Gastroesophageal sphincter (tissue), 4 donors: ENCODE measurements around the gene ETV6. TPM values are rescaled to one million over a fixed set of nuclear protein-coding genes. Genes with fewer than 3 reads are reported as not detected.

Experiments used
- ATAC-seq: fragments of 150-250 bp; one replicate; pipeline ENCODE4 v1.9.1; 2016; ENCODE audit warnings: mild to moderate bottlenecking, moderate library complexity
- H3K27ac ChIP-seq, 4 donors: fragments of 200-600 bp; sonication (generic) in 3 of 4; 1 replicate in 3 of 4; 2 replicates in 1 of 4; pipeline ENCODE4 v1.5.1; 2016 to 2019
- H3K27me3 ChIP-seq: fragments of 200-600 bp; sonication (generic); one replicate; pipeline ENCODE4 v1.5.1; 2019
- H3K36me3 ChIP-seq, 2 donors: fragments of 200-600 bp; sonication (generic); one replicate each; pipeline ENCODE4 v1.5.1; 2019; ENCODE audit warnings: control low read depth in 1 of 2
- H3K4me1 ChIP-seq, 3 donors: fragments of 200-600 bp; sonication (generic); 1 replicate in 2 of 3; 2 replicates in 1 of 3; pipeline ENCODE4 v1.5.1; 2016 to 2019; ENCODE audit warnings: control low read depth in 2 of 3
- H3K4me3 ChIP-seq, 2 donors: fragments of 200-600 bp; sonication (generic); one replicate each; pipeline ENCODE4 v1.5.1; 2019; ENCODE audit warnings: mild to moderate bottlenecking in 1 of 2, moderate library complexity in 1 of 2
- H3K9me3 ChIP-seq, 3 donors: fragments of 200-600 bp; sonication (generic); one replicate each; pipeline ENCODE4 v1.5.1; 2017 to 2019; ENCODE audit warnings: control low read depth in 2 of 3
- EP300 ChIP-seq: sonication (generic); formaldehyde crosslinking; IDR thresholded peaks from one replicate; pipeline ENCODE4 v1.6.1; 2017; ENCODE audit warnings: antibody characterized with exemption, mild to moderate bottlenecking
- POLR2A ChIP-seq, 2 donors: fragments of 450-650 bp; IDR thresholded peaks; one replicate each; pipeline ENCODE4 v1.6.1; 2017; ENCODE audit warnings: antibody characterized with exemption in 2 of 2, mild to moderate bottlenecking in 2 of 2, moderate library complexity in 1 of 2
- POLR2AphosphoS5 ChIP-seq: sonication (generic); formaldehyde crosslinking; IDR thresholded peaks from one replicate; pipeline ENCODE4 v1.6.1; 2017; ENCODE audit warnings: antibody characterized with exemption
- WGBS, 2 donors: methylation state at CpG; one replicate each; pipeline ENCODE4 v1.1.5; 2018; ENCODE audit warnings: low coverage in 1 of 2; 5-methylcytosine and 5-hydroxymethylcytosine counted together
- total RNA-seq, 4 donors: library from RNA; depleted of rRNA; stranded (reverse); fragments of >200 nt; gene quantifications; one replicate each; pipeline ENCODE4 v1.1.0, GENCODE V29; 2016
- TF ChIP-seq, protein P1 (sequence below), 4 experiments: fragments of 200-600 bp in 2 of 4; fragments of 450-650 bp in 2 of 4; sonication (generic) in 1 of 4; IDR thresholded peaks; one replicate each; pipeline ENCODE4 v1.5.1; 2017 to 2019; ENCODE audit warnings: antibody characterized with exemption in 4 of 4, mild to moderate bottlenecking in 2 of 4, moderate library complexity in 2 of 4

The ETV6 gene
- total RNA-seq, 4 donors from 2014 or later = 18.7 to 30.1 (median 21.1) TPM

DNA sequence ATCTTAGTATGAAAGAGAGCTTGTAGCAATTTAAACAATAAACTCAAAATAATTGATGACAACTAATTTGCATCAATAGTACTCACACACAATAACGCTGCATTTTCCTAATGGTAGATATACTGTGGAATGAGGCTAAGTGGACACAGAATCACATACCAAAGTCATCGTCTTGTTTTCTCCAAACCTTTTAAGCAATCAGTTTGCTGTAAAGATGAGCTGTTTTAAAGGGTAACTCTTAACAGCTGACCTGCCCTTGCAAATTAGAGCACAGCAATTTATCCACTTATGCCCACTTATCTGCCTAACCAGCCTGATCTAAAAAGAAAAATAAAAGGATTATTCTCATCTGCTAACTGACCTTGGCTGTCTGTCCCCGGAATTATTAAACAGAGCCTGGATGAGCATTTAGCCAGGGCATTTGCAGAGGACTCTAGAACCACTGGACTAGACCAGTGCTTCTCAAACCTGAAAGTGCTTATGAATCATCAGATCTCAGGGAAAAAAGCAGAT, 247.0 kb downstream of the ETV6 start:
- ATAC-seq = no peak
- Histone ChIP-seq H3K9me3 (no peaks in the 10 kb centered on the region), H3K27me3 (no peaks in the 10 kb centered on the region), H3K4me1 (peaks cover 0 to 19% (median 5%) of the 10 kb centered on the region in 3 donors), H3K4me3 (no peak overlapping the region), H3K36me3 (peaks cover 0 to 24% of the 10 kb centered on the region in 2 donors), H3K27ac (no peak overlapping the region)
- WGBS, 2 donors = 67 to 82% methylated on average over 2 to 3 of the region's 3 CpGs
- TF ChIP-seq POLR2A (IDR thresholded peaks at IDR 0.05) (no peak), POLR2AphosphoS5 (no peak), EP300 (no peak)
- TF ChIP-seq, protein P1, sequence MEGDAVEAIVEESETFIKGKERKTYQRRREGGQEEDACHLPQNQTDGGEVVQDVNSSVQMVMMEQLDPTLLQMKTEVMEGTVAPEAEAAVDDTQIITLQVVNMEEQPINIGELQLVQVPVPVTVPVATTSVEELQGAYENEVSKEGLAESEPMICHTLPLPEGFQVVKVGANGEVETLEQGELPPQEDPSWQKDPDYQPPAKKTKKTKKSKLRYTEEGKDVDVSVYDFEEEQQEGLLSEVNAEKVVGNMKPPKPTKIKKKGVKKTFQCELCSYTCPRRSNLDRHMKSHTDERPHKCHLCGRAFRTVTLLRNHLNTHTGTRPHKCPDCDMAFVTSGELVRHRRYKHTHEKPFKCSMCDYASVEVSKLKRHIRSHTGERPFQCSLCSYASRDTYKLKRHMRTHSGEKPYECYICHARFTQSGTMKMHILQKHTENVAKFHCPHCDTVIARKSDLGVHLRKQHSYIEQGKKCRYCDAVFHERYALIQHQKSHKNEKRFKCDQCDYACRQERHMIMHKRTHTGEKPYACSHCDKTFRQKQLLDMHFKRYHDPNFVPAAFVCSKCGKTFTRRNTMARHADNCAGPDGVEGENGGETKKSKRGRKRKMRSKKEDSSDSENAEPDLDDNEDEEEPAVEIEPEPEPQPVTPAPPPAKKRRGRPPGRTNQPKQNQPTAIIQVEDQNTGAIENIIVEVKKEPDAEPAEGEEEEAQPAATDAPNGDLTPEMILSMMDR (IDR thresholded peaks at IDR 0.05) = no peak

DNA sequence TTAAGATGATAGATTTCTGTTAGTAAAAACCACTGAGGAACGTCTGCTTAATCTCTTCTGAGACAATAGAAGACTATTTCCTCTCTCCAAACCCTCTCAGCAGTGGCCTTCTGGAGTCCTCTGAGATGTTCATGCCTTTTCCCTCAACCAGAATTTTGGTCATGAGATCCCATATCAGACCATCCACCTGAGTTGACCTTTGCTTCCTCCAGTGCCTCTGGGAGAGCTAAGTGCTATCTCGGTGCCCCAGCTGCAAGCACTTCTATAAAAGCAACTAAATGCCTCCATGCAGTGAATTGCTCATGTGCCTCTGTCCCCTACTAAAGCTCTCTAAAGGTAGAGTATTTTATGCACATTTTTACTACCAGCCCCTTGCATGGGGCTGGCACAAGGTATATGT, 248.4 kb downstream of the ETV6 start:
- TF ChIP-seq, protein P1 (IDR thresholded peaks at IDR 0.05) = no peak
- no peak for TF ChIP-seq EP300
- TF ChIP-seq POLR2AphosphoS5 = no peak
- no peak for TF ChIP-seq POLR2A (IDR thresholded peaks at IDR 0.05)
- H3K9me3 ChIP-seq = no peaks in the 10 kb centered on the region
- no peaks in the 10 kb centered on the region for H3K27me3 ChIP-seq
- H3K27ac ChIP-seq = no peak overlapping the region
- 77 to 92% methylated on average over 2 of the region's 2 CpGs for WGBS, 2 donors
- peaks cover 0 to 13% of the 10 kb centered on the region in 2 donors for H3K36me3 ChIP-seq
- H3K4me3 ChIP-seq = no peak overlapping the region
- peaks cover 0 to 5% (median 0%) of the 10 kb centered on the region in 3 donors for H3K4me1 ChIP-seq
- no peak for ATAC-seq

- TF ChIP-seq, protein P1 (IDR thresholded peaks at IDR 0.05) = no peak
- TF ChIP-seq EP300 = no peak
- no peak for TF ChIP-seq POLR2A (IDR thresholded peaks at IDR 0.05)
- Histone ChIP-seq H3K27ac (no peak overlapping the region), H3K4me1 (no peaks in the 10 kb centered on the region), H3K9me3 (peaks cover 0 to 6% (median 0%) of the 10 kb centered on the region in 3 donors), H3K4me3 (no peak overlapping the region), H3K27me3 (no peaks in the 10 kb centered on the region), H3K36me3 (no peaks in the 10 kb centered on the region)
- WGBS, 2 donors = 84 to 88% methylated on average over 5 to 7 of the region's 9 CpGs
- ATAC-seq = no peak
Observed at GRCh38 chr12:11901701-11902524, 252.4 kb downstream of the ETV6 start.

DNA sequence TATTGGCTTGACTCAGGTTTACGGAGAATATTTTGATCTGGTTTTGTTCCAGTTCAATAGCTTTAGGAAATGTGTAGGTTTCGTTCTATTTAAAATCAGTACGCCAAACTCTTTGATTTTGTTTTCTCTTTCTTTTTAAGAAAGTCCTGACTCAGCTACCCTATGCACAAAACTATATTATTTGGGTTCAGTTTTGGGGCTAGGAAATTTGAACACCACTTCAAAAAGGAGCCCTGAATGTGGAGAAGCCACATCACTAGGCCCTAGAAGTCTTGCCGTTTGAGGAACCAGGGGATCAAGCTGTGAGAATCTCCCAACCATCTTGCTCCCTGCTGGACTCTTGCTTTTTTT, 253.0 kb downstream of the ETV6 start:
- Histone ChIP-seq H3K9me3 (peaks cover 0 to 12% (median 0%) of the 10 kb centered on the region in 3 donors), H3K4me1 (no peaks in the 10 kb centered on the region), H3K27ac (no peak overlapping the region), H3K36me3 (no peaks in the 10 kb centered on the region), H3K4me3 (no peak overlapping the region), H3K27me3 (no peaks in the 10 kb centered on the region)
- no peak for ATAC-seq
- no peak for TF ChIP-seq POLR2AphosphoS5
- no peak for TF ChIP-seq EP300
- no peak for TF ChIP-seq POLR2A (IDR thresholded peaks at IDR 0.05)
- TF ChIP-seq, protein P1 (IDR thresholded peaks at IDR 0.05) = no peak
- WGBS, 2 donors = 83 to 98% methylated on average over 4 of the region's 4 CpGs

- ATAC-seq = no peak
- no peak overlapping the region for H3K4me3 ChIP-seq
- WGBS, 2 donors = 73 to 80% methylated on average over 1 to 3 of the region's 3 CpGs
- TF ChIP-seq EP300 (no peak), POLR2AphosphoS5 (no peak), POLR2A (IDR thresholded peaks at IDR 0.05) (no peak)
- TF ChIP-seq, protein P1 (IDR thresholded peaks at IDR 0.05) = no peak
- peaks cover 0 to 24% (median 0%) of the 10 kb centered on the region in 3 donors for H3K9me3 ChIP-seq
- no peaks in the 10 kb centered on the region for H3K27me3 ChIP-seq
- H3K36me3 ChIP-seq = no peaks in the 10 kb centered on the region
- no peaks in the 10 kb centered on the region for H3K4me1 ChIP-seq
- no peak overlapping the region for H3K27ac ChIP-seq
Observed at GRCh38 chr12:11904124-11904523, 254.7 kb downstream of the ETV6 start.
